Mononuclear cell (primary cell): Measurements from ENCODE around the gene NAIP. TPM values are rescaled to one million over a fixed set of nuclear protein-coding genes. Genes with fewer than 3 reads are reported as not detected.
"Not testable (repeated sequence)": the region's sequence is repeated elsewhere in the genome, so short reads cannot be mapped to it uniquely, and the experiment has no call there.

Experiments
- H3K27me3 ChIP-seq: 2 replicates; pipeline ENCODE4 v1.6.0; 2011; ENCODE audit warnings: low read length, control low read depth; ENCODE audit not compliant: insufficient read depth
- H3K4me1 ChIP-seq: 2 replicates; pipeline ENCODE4 v1.5.1; 2011; ENCODE audit warnings: mild to moderate bottlenecking, low read length, control low read depth; ENCODE audit not compliant: insufficient read depth
- H3K4me3 ChIP-seq: 2 replicates; pipeline ENCODE4 v1.5.1; 2011; ENCODE audit warnings: mild to moderate bottlenecking, low read length, moderate library complexity
- H3K9me3 ChIP-seq: 2 replicates; pipeline ENCODE4 v1.5.1; 2011; ENCODE audit warnings: low read depth, mild to moderate bottlenecking, control low read depth, low read length
- total RNA-seq: library from RNA; depleted of rRNA; stranded (reverse); fragments of >200 nt; gene quantifications from one replicate; pipeline ENCODE4 v1.2.3, GENCODE V29; 2012

The NAIP gene, protein sequence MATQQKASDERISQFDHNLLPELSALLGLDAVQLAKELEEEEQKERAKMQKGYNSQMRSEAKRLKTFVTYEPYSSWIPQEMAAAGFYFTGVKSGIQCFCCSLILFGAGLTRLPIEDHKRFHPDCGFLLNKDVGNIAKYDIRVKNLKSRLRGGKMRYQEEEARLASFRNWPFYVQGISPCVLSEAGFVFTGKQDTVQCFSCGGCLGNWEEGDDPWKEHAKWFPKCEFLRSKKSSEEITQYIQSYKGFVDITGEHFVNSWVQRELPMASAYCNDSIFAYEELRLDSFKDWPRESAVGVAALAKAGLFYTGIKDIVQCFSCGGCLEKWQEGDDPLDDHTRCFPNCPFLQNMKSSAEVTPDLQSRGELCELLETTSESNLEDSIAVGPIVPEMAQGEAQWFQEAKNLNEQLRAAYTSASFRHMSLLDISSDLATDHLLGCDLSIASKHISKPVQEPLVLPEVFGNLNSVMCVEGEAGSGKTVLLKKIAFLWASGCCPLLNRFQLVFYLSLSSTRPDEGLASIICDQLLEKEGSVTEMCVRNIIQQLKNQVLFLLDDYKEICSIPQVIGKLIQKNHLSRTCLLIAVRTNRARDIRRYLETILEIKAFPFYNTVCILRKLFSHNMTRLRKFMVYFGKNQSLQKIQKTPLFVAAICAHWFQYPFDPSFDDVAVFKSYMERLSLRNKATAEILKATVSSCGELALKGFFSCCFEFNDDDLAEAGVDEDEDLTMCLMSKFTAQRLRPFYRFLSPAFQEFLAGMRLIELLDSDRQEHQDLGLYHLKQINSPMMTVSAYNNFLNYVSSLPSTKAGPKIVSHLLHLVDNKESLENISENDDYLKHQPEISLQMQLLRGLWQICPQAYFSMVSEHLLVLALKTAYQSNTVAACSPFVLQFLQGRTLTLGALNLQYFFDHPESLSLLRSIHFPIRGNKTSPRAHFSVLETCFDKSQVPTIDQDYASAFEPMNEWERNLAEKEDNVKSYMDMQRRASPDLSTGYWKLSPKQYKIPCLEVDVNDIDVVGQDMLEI (N-terminal part only)
- total RNA-seq = 18.8 TPM

DNA sequence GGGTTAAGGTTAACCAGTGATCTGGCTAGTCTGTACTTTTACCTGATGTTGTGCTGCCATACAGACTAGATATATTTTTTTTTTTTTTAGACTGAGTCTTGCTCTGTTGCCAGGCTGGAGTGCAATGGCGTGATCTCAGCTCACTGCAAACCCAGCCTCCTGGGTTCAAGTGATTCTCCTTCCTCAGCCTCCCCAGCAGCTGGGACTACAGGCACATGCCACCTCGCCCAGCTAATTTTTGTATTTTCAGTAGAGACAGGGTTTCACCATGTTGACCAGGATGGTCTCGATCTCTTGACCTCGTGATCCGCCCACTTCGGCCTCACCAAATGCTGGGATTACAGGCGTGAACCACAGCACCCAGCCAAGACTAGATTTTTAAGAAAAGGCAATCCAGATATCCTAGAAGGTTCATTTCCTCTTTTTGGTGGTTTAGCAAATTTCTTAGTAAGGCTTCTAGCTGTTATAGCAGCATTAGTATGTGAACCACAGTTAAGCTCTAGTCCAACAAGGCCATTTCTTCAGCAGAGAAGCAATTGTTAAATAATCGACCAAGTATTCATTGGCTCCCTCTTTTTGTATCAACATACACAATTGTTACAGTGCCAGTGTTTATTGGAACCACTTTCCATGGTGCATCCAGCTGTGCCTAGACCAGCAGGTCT is at the start of gene NAIP:
Gene NAIP, minus strand, starts transcription at position 51 of the 665 bp plus-strand sequence. CDS start 12,424 bp downstream, outside the sequence.
- not testable (repeated sequence) for H3K27me3 ChIP-seq, H3K4me1 ChIP-seq, H3K9me3 ChIP-seq, H3K4me3 ChIP-seq

DNA sequence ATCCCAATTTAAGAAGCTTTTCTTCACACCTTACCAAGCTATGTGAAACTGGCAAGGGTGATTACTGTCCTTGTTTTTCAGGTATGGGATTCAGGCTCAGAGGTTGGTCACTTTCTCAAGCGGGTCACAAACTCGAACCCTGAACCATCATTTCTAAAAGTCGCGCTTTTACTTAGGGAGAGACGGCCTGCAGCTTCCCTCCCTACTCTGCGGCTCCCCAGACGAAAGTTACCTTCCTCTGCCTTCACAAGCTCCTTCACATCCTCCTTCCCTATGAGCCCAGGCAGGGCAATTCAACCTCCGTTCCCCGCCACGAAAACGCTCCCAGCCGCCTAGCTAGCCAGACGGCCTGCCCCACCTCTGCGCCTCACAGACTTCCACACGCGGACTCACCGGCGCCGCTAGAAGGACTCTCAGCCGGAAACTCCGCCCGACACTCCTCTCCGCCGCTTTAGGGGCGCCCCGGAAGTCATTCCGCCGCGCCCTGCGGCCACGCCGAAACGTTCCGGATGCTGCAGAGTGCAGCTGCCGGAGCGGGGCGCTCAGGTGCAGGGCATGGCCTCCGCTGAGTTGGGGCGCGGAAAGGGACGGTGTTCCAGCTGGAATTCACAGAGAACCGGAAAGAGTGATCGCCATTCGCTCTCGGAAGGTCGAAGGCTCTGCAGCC is 42.3 kb upstream of the NAIP start, which contains the start of gene GTF2H2:
Gene GTF2H2, minus strand, starts transcription at position 415 of the 667 bp plus-strand sequence. CDS start 4,913 bp downstream, outside the sequence.
- H3K4me3 ChIP-seq, H3K27me3 ChIP-seq, H3K9me3 ChIP-seq, H3K4me1 ChIP-seq: not testable (repeated sequence)

DNA sequence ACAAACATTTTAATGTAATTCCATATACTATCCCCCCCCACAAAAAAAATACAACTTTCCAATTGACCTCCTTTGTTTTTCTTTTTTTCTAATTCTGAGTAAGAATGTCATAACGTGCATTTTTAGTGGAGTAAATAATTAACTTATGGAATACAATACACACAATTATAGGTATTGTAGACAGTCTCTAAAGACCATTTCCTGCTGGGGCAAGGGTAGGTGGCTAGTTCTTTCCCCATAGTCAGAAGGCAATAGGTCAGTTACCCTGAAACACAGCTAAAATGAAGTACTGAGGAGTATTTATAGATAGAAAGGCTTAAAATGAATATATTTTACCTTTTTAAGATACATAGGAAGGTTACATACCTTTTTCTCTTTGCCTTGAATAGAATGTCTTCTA is 36.2 kb upstream of the NAIP start:
- not testable (repeated sequence) for H3K4me3 ChIP-seq, H3K27me3 ChIP-seq, H3K4me1 ChIP-seq, H3K9me3 ChIP-seq

DNA sequence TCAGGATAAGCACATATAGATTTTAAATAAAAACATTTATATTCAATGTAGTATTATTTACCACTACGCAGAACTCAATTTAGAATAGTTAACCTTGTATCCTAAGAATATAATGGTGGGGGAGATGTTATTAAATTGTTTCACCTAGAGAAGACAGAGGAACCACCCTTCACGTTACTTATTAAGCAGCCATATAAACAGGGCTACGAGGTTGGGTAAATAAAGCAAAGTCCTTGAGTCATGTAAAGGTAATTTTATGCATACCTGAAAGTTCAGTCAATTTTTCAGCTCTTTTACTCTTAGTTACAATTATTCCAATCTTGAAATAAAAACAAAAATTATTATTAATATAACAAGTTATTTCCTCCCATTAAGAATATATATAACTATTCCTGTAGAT is 34.3 kb upstream of the NAIP start:
- H3K4me3 ChIP-seq, H3K4me1 ChIP-seq, H3K9me3 ChIP-seq, H3K27me3 ChIP-seq: not testable (repeated sequence)

DNA sequence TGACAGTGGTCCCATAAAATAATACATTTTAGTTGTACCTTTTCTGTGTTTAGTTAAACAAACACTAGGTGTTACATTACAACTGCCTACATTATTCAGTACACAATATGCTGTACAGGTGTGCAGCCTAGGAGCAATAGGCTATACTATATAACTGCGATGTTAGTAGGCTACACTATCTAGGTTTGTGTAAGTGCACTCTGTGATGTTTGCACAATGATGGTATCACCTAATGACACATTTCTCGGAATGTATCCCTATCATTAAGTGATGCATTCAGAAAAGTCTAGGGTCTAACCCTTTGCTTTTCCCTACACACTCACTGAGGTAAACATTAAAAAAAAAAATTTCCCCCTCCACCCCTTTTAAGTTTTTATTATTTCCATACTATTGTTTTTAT is 19.7 kb upstream of the NAIP start:
- H3K4me1 ChIP-seq, H3K4me3 ChIP-seq, H3K9me3 ChIP-seq, H3K27me3 ChIP-seq: not testable (repeated sequence)

DNA sequence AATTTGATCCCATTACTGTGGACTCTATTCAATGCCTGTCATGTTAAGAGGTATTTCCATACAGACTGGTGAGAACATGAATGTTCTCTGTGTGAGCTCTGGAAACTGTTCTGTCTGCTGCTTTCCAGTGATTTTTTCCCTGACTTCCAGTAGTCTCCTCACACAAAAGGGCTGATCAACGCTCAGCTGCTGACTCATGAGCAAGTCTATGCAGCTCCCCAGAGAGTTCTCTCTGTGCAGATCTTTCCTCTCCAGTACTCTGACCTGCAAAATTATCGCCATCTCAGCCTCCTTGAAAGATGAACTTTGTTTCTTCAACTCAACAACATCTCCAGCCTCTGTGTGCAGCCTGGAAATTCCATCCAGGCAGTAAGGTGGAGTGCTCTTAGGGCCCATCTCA is 19.0 kb upstream of the NAIP start:
- not testable (repeated sequence) for H3K4me1 ChIP-seq, H3K9me3 ChIP-seq, H3K27me3 ChIP-seq, H3K4me3 ChIP-seq

DNA sequence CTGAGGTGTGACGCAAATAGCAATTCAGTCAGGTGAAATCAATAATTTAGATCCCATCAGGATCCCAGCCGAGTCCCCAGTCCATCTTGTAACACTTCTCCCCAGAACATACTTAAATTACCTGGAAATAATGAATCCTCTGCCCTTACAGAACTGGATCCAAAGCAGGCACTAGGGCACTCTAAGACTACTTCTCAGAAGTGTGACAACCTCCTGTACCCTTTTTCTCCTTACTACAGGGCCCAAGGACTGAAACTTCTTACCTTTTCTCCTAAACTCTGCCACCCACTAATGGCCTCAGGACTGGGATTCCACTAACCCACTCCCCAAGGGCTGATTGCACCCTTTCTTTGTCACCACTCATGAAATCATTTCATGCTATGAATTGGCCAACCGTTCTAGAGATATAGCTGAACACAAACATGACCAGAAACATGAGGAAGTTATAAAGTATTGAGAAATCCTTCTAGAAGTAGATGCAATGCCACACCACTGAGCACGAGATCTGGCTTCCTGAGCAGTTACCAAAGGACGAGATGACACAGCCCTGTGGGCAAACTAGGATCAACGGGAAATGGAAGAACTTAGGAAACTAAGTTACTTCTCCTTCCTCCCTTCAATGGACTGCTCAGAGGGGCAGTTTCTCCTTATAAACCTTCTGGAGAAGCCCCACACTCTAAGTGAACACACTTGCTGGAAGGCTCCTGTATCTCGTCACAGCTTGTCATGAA is 6.1 kb upstream of the NAIP start:
- H3K27me3 ChIP-seq = not testable (repeated sequence)

DNA sequence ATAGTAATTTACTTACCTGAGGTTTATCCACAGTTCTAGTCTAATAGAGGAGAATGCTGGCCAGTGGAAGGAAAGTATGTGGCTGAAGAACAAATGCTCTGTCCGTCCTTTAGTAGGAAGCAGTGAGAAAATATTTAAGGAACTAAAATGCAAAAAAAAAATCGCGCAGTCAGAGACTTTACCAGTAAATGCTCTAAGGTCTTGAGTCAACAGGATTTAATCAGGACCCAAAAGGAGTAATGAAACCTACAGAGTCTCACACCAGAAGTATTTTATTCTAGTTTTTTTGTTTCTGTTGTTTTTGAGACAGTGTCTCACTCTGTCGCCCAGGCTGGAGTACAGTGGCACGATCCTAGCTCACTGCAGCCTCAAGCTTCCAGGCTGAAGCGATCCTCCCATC is 4.5 kb downstream of the NAIP start:
- not testable (repeated sequence) for H3K4me3 ChIP-seq, H3K9me3 ChIP-seq, H3K27me3 ChIP-seq, H3K4me1 ChIP-seq

More for the DNA sequence above, 6.1 kb upstream of the NAIP start:
- H3K4me3 ChIP-seq, H3K9me3 ChIP-seq, H3K4me1 ChIP-seq: not testable (repeated sequence)

DNA sequence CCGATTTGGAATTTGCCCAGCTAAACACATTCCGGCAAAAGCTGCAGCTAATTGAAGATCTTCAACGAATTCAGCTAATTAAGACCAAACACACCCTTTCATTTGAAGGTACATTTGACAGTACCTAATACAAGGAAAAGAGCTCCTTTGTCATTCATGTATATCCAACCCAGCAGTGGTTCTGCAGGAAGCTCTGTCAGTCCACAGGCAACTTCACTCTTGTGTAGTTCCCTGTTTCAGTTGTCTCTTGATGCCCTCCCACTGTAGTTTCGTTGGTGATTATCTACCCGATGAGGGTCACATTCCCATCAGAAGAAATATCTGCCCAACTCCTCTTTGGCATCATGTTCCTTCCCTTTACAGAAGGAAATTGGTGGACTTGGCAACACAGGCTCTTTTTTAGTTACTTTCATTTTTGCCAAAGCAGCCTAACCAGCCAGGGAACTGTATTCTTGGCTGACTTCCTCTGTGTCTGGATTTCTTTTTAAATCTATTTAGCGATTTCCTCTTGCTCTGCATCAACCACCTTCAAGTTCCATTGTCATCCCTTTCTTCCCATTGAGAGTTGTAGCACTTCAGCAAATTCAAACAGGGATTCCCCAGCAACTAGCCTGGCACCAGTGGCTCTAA is 6.6 kb downstream of the NAIP start:
- H3K27me3 ChIP-seq, H3K9me3 ChIP-seq, H3K4me3 ChIP-seq: not testable (repeated sequence)
- peaks cover 16% of the 10 kb centered on the region for H3K4me1 ChIP-seq

DNA sequence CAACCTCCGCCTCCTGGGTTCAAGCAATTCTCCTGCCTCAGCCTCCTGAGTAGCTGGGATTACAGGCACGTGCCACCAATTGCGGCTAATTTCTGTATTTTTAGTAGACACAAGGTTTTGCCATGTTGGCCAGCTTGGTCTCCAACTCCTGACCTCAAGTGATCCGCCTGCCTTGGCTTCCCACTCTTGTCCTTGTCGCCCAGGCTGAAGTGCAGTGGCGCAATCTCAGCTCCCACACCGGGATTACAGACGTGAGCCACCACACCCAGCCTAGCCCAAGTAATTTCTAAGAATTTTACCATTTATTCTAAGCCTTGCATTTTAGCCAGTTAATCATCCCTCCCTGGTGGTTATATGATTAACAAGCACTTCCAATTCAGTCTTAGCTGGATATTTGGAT is 11.0 kb downstream of the NAIP start:
- no peaks in the 10 kb centered on the region for H3K27me3 ChIP-seq
- no peaks in the 10 kb centered on the region for H3K9me3 ChIP-seq
- H3K4me1 ChIP-seq = peaks cover 30% of the 10 kb centered on the region
- no peak overlapping the region for H3K4me3 ChIP-seq

DNA sequence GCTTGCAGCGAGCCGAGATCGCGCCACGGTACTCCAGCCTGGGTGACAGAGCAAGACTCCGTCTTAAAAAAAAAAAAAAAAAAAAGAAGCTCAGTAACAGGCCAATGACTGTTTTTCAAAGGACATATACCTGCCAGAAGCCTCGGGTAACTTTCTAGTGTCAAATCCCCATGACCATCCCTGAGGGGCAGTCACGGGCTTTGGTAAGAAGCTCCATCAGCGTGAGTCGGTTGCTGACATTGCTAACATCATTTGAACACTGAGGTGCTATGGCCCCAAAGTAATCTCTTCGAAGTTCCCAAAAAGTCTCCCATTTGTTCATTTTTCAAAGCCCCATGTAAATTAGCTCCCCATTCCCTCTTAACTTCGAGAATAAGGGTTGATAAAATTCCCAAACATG is 11.6 kb downstream of the NAIP start:
- Histone ChIP-seq H3K27me3 (no peaks in the 10 kb centered on the region), H3K4me3 (no peak overlapping the region), H3K9me3 (no peaks in the 10 kb centered on the region), H3K4me1 (peaks cover 30% of the 10 kb centered on the region)

DNA sequence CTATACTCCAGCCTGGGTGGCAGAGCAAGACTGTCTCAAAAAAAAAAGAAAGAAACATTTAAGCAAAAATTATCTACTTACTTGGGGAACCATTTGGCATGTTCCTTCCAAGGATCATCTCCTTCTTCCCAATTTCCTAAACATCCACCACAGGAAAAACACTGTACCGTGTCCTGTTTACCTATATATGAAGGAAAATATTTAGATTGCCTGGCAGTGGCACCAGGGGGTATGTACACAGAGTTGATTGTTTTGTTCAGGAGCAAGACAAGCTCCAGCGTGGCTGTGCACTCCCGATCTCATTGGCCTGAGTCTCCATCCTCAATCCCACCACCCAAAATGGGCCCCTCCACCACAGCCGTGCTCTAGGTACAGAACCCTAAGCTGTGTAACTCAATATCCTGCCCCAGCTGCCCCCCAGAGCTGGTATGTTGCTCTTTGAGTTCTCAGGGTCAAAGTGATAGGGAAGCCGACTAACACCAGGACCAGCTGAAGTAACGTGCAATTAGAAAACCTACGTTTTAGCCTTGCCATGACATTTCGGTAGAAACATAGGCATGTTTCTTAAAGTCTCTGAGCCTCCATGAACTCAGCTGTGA is 13.8 kb downstream of the NAIP start:
- no peak overlapping the region for H3K4me3 ChIP-seq
- no peaks in the 10 kb centered on the region for H3K27me3 ChIP-seq
- no peaks in the 10 kb centered on the region for H3K9me3 ChIP-seq
- peaks cover 30% of the 10 kb centered on the region for H3K4me1 ChIP-seq

DNA sequence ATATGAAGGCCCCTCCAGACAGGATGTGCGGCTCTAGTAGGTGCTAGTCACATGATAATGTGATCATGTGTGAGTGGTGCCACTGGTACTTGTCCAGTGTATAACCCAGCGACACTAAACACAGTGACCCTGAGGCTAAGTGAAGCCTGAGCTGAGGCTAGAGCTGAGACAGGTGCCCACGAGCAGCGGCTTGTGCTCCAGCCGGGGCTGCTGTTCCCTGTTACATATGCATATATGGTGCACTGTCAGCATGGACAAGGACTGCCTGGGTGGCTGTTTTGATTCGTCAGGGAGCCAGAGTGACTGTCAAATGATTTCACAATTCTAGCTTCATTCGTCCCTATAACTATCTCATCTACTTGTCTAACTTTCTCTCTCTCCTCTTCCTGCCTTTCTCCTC is 18.2 kb downstream of the NAIP start:
- H3K27me3 ChIP-seq, H3K4me3 ChIP-seq, H3K4me1 ChIP-seq, H3K9me3 ChIP-seq: not testable (repeated sequence)
